OCI-LY7 (cell line): Measurements from ENCODE around the gene TTC22.

Source experiments
- EZH2phosphoT487 ChIP-seq: fragments of 200-600 bp; sonication (generic); IDR thresholded peaks from 2 replicates; pipeline ENCODE4 v1.6.1; 2018; ENCODE audit warnings: low read depth, borderline replicate concordance, mild to moderate bottlenecking, mixed run types, antibody characterized with exemption, low read length, moderate library complexity, mixed read lengths
- TF ChIP-seq, protein P1 (sequence below): fragments of 200-600 bp; sonication (generic); conservative IDR thresholded peaks from 2 replicates; pipeline ENCODE4 v1.5.1; 2014; ENCODE audit warnings: mild to moderate bottlenecking, antibody characterized with exemption, low read length, moderate library complexity, mixed read lengths

DNA sequence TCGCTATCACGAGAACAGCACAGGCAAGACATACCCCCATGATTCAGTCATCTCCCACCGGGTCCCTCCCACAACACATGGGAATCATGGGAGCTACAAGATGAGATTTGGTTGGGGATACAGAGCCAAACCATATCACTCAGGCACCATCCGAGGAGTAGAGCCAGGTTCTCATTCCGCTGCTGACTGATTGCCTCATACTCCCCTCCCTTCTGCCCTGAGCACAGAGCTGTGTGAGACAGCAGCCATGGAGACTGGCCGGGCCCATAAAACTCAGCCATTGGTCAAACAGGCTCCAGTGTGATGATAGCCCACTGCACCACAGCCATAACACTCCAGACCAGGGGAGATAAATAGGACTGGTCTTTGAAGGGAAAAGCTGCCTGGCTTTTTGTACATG, 62.9 kb downstream of the TTC22 start:
- TF ChIP-seq, protein P1, sequence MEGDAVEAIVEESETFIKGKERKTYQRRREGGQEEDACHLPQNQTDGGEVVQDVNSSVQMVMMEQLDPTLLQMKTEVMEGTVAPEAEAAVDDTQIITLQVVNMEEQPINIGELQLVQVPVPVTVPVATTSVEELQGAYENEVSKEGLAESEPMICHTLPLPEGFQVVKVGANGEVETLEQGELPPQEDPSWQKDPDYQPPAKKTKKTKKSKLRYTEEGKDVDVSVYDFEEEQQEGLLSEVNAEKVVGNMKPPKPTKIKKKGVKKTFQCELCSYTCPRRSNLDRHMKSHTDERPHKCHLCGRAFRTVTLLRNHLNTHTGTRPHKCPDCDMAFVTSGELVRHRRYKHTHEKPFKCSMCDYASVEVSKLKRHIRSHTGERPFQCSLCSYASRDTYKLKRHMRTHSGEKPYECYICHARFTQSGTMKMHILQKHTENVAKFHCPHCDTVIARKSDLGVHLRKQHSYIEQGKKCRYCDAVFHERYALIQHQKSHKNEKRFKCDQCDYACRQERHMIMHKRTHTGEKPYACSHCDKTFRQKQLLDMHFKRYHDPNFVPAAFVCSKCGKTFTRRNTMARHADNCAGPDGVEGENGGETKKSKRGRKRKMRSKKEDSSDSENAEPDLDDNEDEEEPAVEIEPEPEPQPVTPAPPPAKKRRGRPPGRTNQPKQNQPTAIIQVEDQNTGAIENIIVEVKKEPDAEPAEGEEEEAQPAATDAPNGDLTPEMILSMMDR, result no peak
- no peak for TF ChIP-seq EZH2phosphoT487
